H9 (cell line): ENCODE results near the gene TSPAN18. TPM values are rescaled to one million over a fixed set of nuclear protein-coding genes. Genes with fewer than 3 reads are reported as not detected.

Experiments
- DNase-seq: peaks from one replicate; pipeline ENCODE4 v3.0.0-alpha.2; 2017
- H2AFZ ChIP-seq: one replicate; pipeline ENCODE4 v1.6.1; 2013; ENCODE audit warnings: mild to moderate bottlenecking, low read length, control low read depth, moderate library complexity
- H2AK5ac ChIP-seq: 2 replicates; pipeline ENCODE4 v1.6.1; 2013; ENCODE audit warnings: low read length, control low read depth, mixed read lengths; ENCODE audit not compliant: insufficient read length
- H2BK120ac ChIP-seq: one replicate; pipeline ENCODE4 v1.6.1; 2013; ENCODE audit warnings: low read depth, mild to moderate bottlenecking, low read length, control low read depth, inconsistent platforms; ENCODE audit not compliant: poor library complexity, severe bottlenecking
- H2BK12ac ChIP-seq: 2 replicates; pipeline ENCODE4 v1.6.1; 2013; ENCODE audit warnings: low read length, control low read depth, mixed read lengths, low read depth; ENCODE audit not compliant: insufficient read length
- H2BK15ac ChIP-seq: 2 replicates; pipeline ENCODE4 v1.6.1; 2013; ENCODE audit warnings: low read depth, low read length, control low read depth
- H2BK20ac ChIP-seq: one replicate; pipeline ENCODE4 v1.6.1; 2013; ENCODE audit warnings: low read depth, mild to moderate bottlenecking, low read length, control low read depth, inconsistent platforms; ENCODE audit not compliant: poor library complexity, severe bottlenecking
- H2BK5ac ChIP-seq: 2 replicates; pipeline ENCODE4 v1.6.1; 2013; ENCODE audit warnings: low read length, control low read depth, mixed read lengths; ENCODE audit not compliant: insufficient read length
- H3K14ac ChIP-seq: 2 replicates; pipeline ENCODE4 v1.6.1; 2013; ENCODE audit warnings: low read length, control low read depth; ENCODE audit not compliant: insufficient read depth
- H3K18ac ChIP-seq: 2 replicates; pipeline ENCODE4 v1.6.1; 2013; ENCODE audit warnings: low read depth, mild to moderate bottlenecking, mixed read lengths, low read length, control low read depth; ENCODE audit not compliant: insufficient read length
- H3K23ac ChIP-seq: 2 replicates; pipeline ENCODE4 v1.6.1; 2013; ENCODE audit warnings: low read length, control low read depth, mixed read lengths, low read depth; ENCODE audit not compliant: insufficient read length
- H3K23me2 ChIP-seq: 2 replicates; pipeline ENCODE4 v1.6.1; 2013; ENCODE audit warnings: low read depth, mild to moderate bottlenecking, mixed read lengths, low read length, control low read depth; ENCODE audit not compliant: insufficient read length, poor library complexity, severe bottlenecking
- H3K27ac ChIP-seq: 2 replicates; pipeline ENCODE4 v1.5.1; 2013; ENCODE audit warnings: low read length, control low read depth, mixed read lengths, low read depth; ENCODE audit not compliant: insufficient read length
- H3K27me3 ChIP-seq: 2 replicates; pipeline ENCODE4 v1.6.1; 2013; ENCODE audit warnings: low read length, control low read depth, inconsistent platforms; ENCODE audit not compliant: insufficient read depth
- H3K4ac ChIP-seq: 2 replicates; pipeline ENCODE4 v1.6.1; 2013; ENCODE audit warnings: low read depth, mild to moderate bottlenecking, control low read depth, inconsistent platforms, low read length, moderate library complexity
- H3K4me1 ChIP-seq: 2 replicates; pipeline ENCODE4 v1.6.1; 2013; ENCODE audit warnings: low read length, control low read depth, inconsistent platforms; ENCODE audit not compliant: insufficient read depth
- H3K4me2 ChIP-seq: 2 replicates; pipeline ENCODE4 v1.6.1; 2013; ENCODE audit warnings: low read length, control low read depth, mixed read lengths; ENCODE audit not compliant: insufficient read length, insufficient read depth
- H3K56ac ChIP-seq: 2 replicates; pipeline ENCODE4 v1.6.1; 2013; ENCODE audit warnings: low read depth, mild to moderate bottlenecking, mixed read lengths, low read length, control low read depth; ENCODE audit not compliant: insufficient read length
- H3K79me1 ChIP-seq: 2 replicates; pipeline ENCODE4 v1.6.1; 2013; ENCODE audit warnings: low read depth, mild to moderate bottlenecking, moderate library complexity, low read length, control low read depth, inconsistent platforms; ENCODE audit not compliant: insufficient read depth, poor library complexity, severe bottlenecking
- H3K79me2 ChIP-seq: 2 replicates; pipeline ENCODE4 v1.6.1; 2013; ENCODE audit warnings: low read length, control low read depth, inconsistent platforms; ENCODE audit not compliant: insufficient read depth
- H3K9ac ChIP-seq: 2 replicates; pipeline ENCODE4 v1.6.1; 2013; ENCODE audit warnings: low read length, control low read depth, mixed read lengths; ENCODE audit not compliant: insufficient read length; ENCODE audit errors: extremely low read depth
- H3K9me3 ChIP-seq: one replicate; pipeline ENCODE4 v1.6.1; 2013; ENCODE audit warnings: low read depth, low read length, inconsistent platforms; ENCODE audit not compliant: control insufficient read depth
- H3T11ph ChIP-seq: one replicate; pipeline ENCODE4 v1.6.1; 2013; ENCODE audit warnings: mild to moderate bottlenecking, low read length, control low read depth, inconsistent platforms
- H4K20me1 ChIP-seq: one replicate; pipeline ENCODE4 v1.6.1; 2013; ENCODE audit not compliant: control insufficient read depth, insufficient read length, insufficient read depth
- H4K5ac ChIP-seq: 2 replicates; pipeline ENCODE4 v1.6.1; 2013; ENCODE audit warnings: low read depth, mild to moderate bottlenecking, mixed read lengths, low read length, control low read depth; ENCODE audit not compliant: insufficient read length
- H4K8ac ChIP-seq: replicated peaks from 2 replicates; pipeline ENCODE4 v1.6.1; 2013; ENCODE audit warnings: low read length, control low read depth, mixed read lengths, low read depth; ENCODE audit not compliant: insufficient read length
- H4K91ac ChIP-seq: 2 replicates; pipeline ENCODE4 v1.6.1; 2013; ENCODE audit warnings: low read depth, mild to moderate bottlenecking, moderate library complexity, mixed read lengths, low read length, control low read depth; ENCODE audit not compliant: insufficient read length
- H3K27ac Mint-ChIP-seq, 3 experiments: 2 replicates in 2 of 3; 3 replicates in 1 of 3; pipeline ENCODE4 v1.8.0; 2020 to 2021; ENCODE audit warnings: mixed read lengths in 3 of 3, mild to moderate bottlenecking in 1 of 3, moderate library complexity in 1 of 3
- H3K27me3 Mint-ChIP-seq: 2 replicates; pipeline ENCODE4 v1.8.0; 2021; ENCODE audit warnings: low read depth, mild to moderate bottlenecking, moderate library complexity, mixed read lengths
- H3K36me3 Mint-ChIP-seq, 3 experiments: 2 replicates in 2 of 3; 3 replicates in 1 of 3; pipeline ENCODE4 v1.8.0; 2020 to 2021; ENCODE audit warnings: low read depth in 3 of 3, mixed read lengths in 3 of 3; ENCODE audit not compliant: insufficient read depth in 1 of 3
- H3K4me1 Mint-ChIP-seq, 2 experiments: 2 replicates each; pipeline ENCODE4 v1.8.0; 2020; ENCODE audit warnings: mixed read lengths in 2 of 2
- H3K4me3 Mint-ChIP-seq, 2 experiments: 2 replicates in 1 of 2; 3 replicates in 1 of 2; pipeline ENCODE4 v1.8.0; 2020 to 2021; ENCODE audit warnings: mild to moderate bottlenecking in 2 of 2, mixed read lengths in 2 of 2, moderate library complexity in 1 of 2
- H3K9me3 Mint-ChIP-seq, 2 experiments: 2 replicates in 1 of 2; 3 replicates in 1 of 2; pipeline ENCODE4 v1.8.0; 2020; ENCODE audit warnings: mild to moderate bottlenecking in 2 of 2, mixed read lengths in 2 of 2, moderate library complexity in 1 of 2
- WGBS: extraction: QIAGEN DNeasy Blood & Tissue Kit; methylation state at CpG from one replicate; pipeline ENCODE4 v1.1.7; 2013; ENCODE audit warnings: missing lambda C conversion rate, low lambda C conversion rate, mixed read lengths; ENCODE audit not compliant: insufficient read length; ENCODE audit errors: extremely low coverage; 5-methylcytosine and 5-hydroxymethylcytosine counted together
- total RNA-seq: library from RNA; stranded (reverse); gene quantifications from 2 replicates; pipeline ENCODE4 v1.2.1, GENCODE V29; 2021
- TF ChIP-seq, protein P1 (sequence below): fragments of 200-600 bp; sonication (generic); conservative IDR thresholded peaks from 3 replicates; pipeline ENCODE4 v1.8.0; 2021; ENCODE audit warnings: antibody characterized with exemption, mild to moderate bottlenecking

The TSPAN18 gene
- total RNA-seq, 1 experiment from 2014 or later = 25.3 TPM

DNA sequence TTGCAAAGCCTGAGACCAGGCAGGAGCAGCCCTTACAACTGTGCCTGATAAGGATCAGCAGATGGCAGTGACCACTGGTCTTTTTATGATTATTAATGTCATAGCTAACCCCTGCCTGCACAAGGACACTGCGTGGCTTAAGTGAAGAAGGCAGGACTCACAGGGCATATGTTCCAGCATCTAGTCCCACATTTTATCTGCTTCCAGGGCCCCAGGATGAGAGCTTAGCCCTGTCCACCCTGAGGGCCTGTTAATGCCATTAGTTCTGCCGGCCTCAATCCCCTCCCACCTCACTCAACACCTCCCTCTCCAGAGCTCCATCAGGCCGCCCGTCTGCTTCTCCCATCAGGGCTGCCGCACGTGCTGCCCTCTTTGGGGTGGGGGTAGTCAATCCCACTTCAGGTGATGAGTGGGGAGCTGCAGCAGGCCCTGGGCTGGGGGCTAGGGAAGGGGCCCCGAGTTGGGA lies 33.1 kb upstream of the TSPAN18 start:
- no peak overlapping the region for H3K4me3 Mint-ChIP-seq
- H4K91ac ChIP-seq = no peak overlapping the region
- H2AK5ac ChIP-seq = no peak overlapping the region
- no peak for DNase-seq
- no CpG with 5 or more reads among the region's 7 CpGs for WGBS
- no peak overlapping the region for H3K27ac ChIP-seq
- peaks cover under 1 to 12% of the 10 kb centered on the region in 2 experiments for H3K4me1 Mint-ChIP-seq
- H3K27me3 ChIP-seq = no peaks in the 10 kb centered on the region
- no peak overlapping the region for H2BK12ac ChIP-seq
- H3K23me2 ChIP-seq = no peaks in the 10 kb centered on the region
- no peaks in the 10 kb centered on the region for H3K79me2 ChIP-seq
- no peaks in the 10 kb centered on the region for H3K79me1 ChIP-seq
- no peaks in the 10 kb centered on the region for H4K20me1 ChIP-seq
- peaks cover 2% of the 10 kb centered on the region for H3K27me3 Mint-ChIP-seq
- H4K5ac ChIP-seq = no peak overlapping the region
- H2AFZ ChIP-seq = no peak overlapping the region
- H3K18ac ChIP-seq = no peak overlapping the region
- no peak overlapping the region for H3K9ac ChIP-seq
- no peak overlapping the region for H2BK120ac ChIP-seq
- H4K8ac ChIP-seq = no peak overlapping the region
- H3K36me3 Mint-ChIP-seq = no peaks in the 10 kb centered on the region
- no peak overlapping the region for H3K4me2 ChIP-seq
- no peaks in the 10 kb centered on the region for H3K9me3 Mint-ChIP-seq
- TF ChIP-seq, protein P1, sequence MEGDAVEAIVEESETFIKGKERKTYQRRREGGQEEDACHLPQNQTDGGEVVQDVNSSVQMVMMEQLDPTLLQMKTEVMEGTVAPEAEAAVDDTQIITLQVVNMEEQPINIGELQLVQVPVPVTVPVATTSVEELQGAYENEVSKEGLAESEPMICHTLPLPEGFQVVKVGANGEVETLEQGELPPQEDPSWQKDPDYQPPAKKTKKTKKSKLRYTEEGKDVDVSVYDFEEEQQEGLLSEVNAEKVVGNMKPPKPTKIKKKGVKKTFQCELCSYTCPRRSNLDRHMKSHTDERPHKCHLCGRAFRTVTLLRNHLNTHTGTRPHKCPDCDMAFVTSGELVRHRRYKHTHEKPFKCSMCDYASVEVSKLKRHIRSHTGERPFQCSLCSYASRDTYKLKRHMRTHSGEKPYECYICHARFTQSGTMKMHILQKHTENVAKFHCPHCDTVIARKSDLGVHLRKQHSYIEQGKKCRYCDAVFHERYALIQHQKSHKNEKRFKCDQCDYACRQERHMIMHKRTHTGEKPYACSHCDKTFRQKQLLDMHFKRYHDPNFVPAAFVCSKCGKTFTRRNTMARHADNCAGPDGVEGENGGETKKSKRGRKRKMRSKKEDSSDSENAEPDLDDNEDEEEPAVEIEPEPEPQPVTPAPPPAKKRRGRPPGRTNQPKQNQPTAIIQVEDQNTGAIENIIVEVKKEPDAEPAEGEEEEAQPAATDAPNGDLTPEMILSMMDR = no peak
- H3K14ac ChIP-seq = no peak overlapping the region
- no peak overlapping the region for H3K56ac ChIP-seq
- no peak overlapping the region for H3K27ac Mint-ChIP-seq
- no peak overlapping the region for H3K4ac ChIP-seq
- no peak overlapping the region for H2BK5ac ChIP-seq
- H3K23ac ChIP-seq = no peak overlapping the region
- no peaks in the 10 kb centered on the region for H3K4me1 ChIP-seq
- H2BK20ac ChIP-seq = no peak overlapping the region
- no peak overlapping the region for H2BK15ac ChIP-seq
- H3T11ph ChIP-seq = no peak overlapping the region
- H3K9me3 ChIP-seq = no peaks in the 10 kb centered on the region
